Muscle of leg (tissue), 11 donors: Measurements from ENCODE around the gene TMPRSS6. TPM values are rescaled to one million over a fixed set of nuclear protein-coding genes. Genes with fewer than 3 reads are reported as not detected.

Experiments
- DNase-seq: peaks from one replicate; pipeline ENCODE4 v3.0.0; 2013
- H3K27ac ChIP-seq: one replicate; pipeline ENCODE4 v1.5.1; 2013; ENCODE audit warnings: mild to moderate bottlenecking, low read length, control low read depth
- H3K27me3 ChIP-seq: one replicate; pipeline ENCODE4 v1.6.1; 2013; ENCODE audit warnings: low read length; ENCODE audit not compliant: control insufficient read depth, insufficient read depth
- H3K36me3 ChIP-seq: one replicate; pipeline ENCODE4 v1.6.1; 2013; ENCODE audit warnings: low read length; ENCODE audit not compliant: control insufficient read depth, insufficient read depth
- H3K4me1 ChIP-seq: one replicate; pipeline ENCODE4 v1.6.1; 2013; ENCODE audit warnings: low read length; ENCODE audit not compliant: control insufficient read depth, insufficient read depth
- H3K4me3 ChIP-seq: one replicate; pipeline ENCODE4 v1.5.1; 2013; ENCODE audit warnings: low read length, control low read depth
- H3K9me3 ChIP-seq: replicated peaks from 2 replicates; pipeline ENCODE4 v1.6.1; 2013; ENCODE audit warnings: low read depth, low read length; ENCODE audit not compliant: control insufficient read depth
- WGBS: methylation state at CpG from one replicate; pipeline ENCODE4 v1.1.5; 2013; ENCODE audit warnings: missing lambda C conversion rate; ENCODE audit not compliant: insufficient coverage; 5-methylcytosine and 5-hydroxymethylcytosine counted together
- polyA plus RNA-seq, 8 donors: library from polyadenylated mRNA; unstranded; fragments of 120-200 nt; gene quantifications; one replicate each; pipeline versions ENCODE4 v1.2.1 to v1.2.3, GENCODE V29; 2013; ENCODE audit warnings: inconsistent platforms in 1 of 8, low replicate concordance in 1 of 8; ENCODE audit not compliant: insufficient read length in 8 of 8, insufficient read depth in 1 of 8
- total RNA-seq: library from RNA; stranded (reverse); fragments of 120-200 nt; gene quantifications from one replicate; pipeline ENCODE4 v1.2.4, GENCODE V29; 2013

Gene TMPRSS6
- total and polyA plus RNA-seq, 9 donors = 0.04 to 0.18 (median 0.11) TPM; not detected in 1

DNA sequence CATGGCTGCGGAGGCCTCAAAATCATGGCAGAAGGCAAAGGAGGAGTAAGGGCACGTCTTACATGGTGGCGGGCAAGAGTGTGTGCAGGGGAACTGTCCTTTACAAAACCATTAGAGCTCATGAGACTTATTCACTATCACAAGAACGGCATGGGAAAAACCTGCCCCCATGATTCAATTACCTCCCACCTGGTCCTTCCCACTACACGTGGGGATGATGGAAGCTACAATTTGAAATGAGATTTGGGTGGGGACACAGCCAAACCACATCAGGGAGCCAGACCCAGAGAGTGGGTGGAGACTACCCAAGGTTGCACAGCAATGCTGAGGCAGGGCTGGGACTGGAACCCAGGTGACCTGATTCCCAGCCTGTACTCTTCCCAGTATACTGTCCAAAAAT is 8.6 kb upstream of the TMPRSS6 start:
- Histone ChIP-seq H3K27ac (no peak overlapping the region), H3K4me1 (no peaks in the 10 kb centered on the region), H3K4me3 (no peak overlapping the region), H3K36me3 (no peaks in the 10 kb centered on the region), H3K27me3 (peaks cover 7% of the 10 kb centered on the region), H3K9me3 (no peaks in the 10 kb centered on the region)
- no CpG with 5 or more reads among the region's 5 CpGs for WGBS
- no peak for DNase-seq

DNA sequence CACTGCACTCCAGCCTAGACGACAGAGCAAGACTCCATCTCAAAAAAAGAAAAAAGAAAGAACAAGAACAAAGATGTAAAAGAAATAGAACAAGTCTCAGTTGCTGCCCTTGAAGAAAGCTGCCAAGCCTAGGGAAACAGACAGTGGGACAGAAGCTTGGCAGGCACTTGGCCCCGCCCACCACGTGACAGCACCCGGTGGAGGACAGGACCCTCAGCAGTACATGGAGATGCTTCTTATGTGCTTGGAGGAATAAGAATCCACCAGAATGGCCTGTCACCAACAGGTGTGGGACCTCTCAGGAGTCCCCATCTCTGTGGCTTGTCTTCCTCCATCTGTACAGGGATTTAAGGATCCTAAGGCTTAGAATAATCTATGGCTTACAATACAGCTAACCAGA is 7.6 kb upstream of the TMPRSS6 start:
- 22% methylated on average over 3 of the region's 4 CpGs for WGBS
- Histone ChIP-seq H3K27ac (no peak overlapping the region), H3K4me1 (no peaks in the 10 kb centered on the region), H3K36me3 (no peaks in the 10 kb centered on the region), H3K4me3 (no peak overlapping the region), H3K27me3 (peaks cover 7% of the 10 kb centered on the region), H3K9me3 (no peaks in the 10 kb centered on the region)
- no peak for DNase-seq

DNA sequence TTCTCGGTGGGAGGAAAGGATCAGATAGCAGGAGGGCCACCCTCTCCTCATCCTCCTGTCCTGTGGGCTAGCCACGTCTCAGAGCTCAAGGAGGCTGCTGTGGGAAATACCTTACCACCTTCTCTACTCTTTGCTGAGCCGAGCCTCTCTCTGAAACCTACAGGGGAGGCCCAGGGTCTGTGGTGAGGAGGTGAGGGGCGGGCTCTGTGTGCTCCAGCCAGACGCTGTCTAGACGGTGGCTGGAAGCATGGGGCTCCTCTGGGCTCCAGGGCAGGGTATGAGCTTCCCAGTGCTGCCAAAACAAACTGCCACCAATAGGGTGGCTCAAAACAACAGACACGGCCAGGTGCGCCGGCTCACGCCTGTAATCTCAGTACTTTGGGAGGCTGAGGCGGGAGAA is 5.5 kb upstream of the TMPRSS6 start:
- Histone ChIP-seq H3K4me1 (no peaks in the 10 kb centered on the region), H3K27me3 (peaks cover 9% of the 10 kb centered on the region), H3K4me3 (no peak overlapping the region), H3K36me3 (no peaks in the 10 kb centered on the region), H3K27ac (no peak overlapping the region), H3K9me3 (no peaks in the 10 kb centered on the region)
- 45% methylated on average over 3 of the region's 11 CpGs for WGBS
- no peak for DNase-seq

GRCh38 chr22:37113757-37114156 is 4.2 kb upstream of the TMPRSS6 start:
- H3K36me3 ChIP-seq = no peaks in the 10 kb centered on the region
- 64% methylated on average over 6 of the region's 8 CpGs for WGBS
- H3K4me1 ChIP-seq = no peaks in the 10 kb centered on the region
- H3K4me3 ChIP-seq = no peak overlapping the region
- DNase-seq = no peak
- no peak overlapping the region for H3K27ac ChIP-seq
- no peaks in the 10 kb centered on the region for H3K9me3 ChIP-seq
- H3K27me3 ChIP-seq = peaks cover 9% of the 10 kb centered on the region

DNA sequence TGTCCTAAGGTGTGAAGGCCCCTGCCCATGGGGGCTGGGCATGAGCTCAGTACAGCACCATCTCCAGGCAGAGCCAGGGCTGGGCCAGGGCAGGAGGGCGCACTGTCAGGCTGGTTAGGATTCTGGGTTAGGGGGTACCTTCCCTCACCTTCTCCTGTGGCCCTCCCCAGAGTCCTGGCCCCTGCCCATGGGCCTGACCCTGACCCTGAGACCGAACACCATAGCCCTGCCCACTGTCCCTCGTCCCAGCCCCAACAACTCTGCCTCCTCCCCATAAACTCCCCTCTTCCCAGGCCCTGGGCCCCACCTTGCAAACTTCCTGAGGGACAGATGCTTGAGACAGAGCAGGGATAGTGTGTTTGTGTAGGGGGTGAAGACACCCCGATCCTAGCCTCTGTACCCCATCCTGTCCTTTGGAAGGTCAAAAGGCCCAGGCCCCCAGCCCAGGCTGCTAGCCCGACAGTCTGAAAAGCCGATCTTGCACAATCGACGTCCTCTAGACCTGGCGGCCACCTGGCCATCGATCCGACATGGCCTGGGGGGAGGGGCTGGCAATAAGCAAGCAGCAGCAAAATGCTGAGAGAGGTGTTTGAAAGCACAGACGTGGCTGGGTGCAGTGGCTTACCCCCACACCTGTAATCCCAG is 2.7 kb upstream of the TMPRSS6 start:
- no peak overlapping the region for H3K4me3 ChIP-seq
- peaks cover 9% of the 10 kb centered on the region for H3K27me3 ChIP-seq
- no peak for DNase-seq
- no peak overlapping the region for H3K27ac ChIP-seq
- H3K36me3 ChIP-seq = no peaks in the 10 kb centered on the region
- H3K9me3 ChIP-seq = no peaks in the 10 kb centered on the region
- WGBS = 26% methylated on average over 4 of the region's 12 CpGs
- H3K4me1 ChIP-seq = no peaks in the 10 kb centered on the region

- Histone ChIP-seq H3K36me3 (no peaks in the 10 kb centered on the region), H3K4me3 (no peak overlapping the region), H3K9me3 (no peaks in the 10 kb centered on the region), H3K27ac (no peak overlapping the region), H3K27me3 (peaks cover 7% of the 10 kb centered on the region), H3K4me1 (no peaks in the 10 kb centered on the region)
- DNase-seq = no peak
- 85% methylated on average over 13 of the region's 13 CpGs for WGBS
Measured at GRCh38 chr22:37111156-37111717, 1.7 kb upstream of the TMPRSS6 start.

DNA sequence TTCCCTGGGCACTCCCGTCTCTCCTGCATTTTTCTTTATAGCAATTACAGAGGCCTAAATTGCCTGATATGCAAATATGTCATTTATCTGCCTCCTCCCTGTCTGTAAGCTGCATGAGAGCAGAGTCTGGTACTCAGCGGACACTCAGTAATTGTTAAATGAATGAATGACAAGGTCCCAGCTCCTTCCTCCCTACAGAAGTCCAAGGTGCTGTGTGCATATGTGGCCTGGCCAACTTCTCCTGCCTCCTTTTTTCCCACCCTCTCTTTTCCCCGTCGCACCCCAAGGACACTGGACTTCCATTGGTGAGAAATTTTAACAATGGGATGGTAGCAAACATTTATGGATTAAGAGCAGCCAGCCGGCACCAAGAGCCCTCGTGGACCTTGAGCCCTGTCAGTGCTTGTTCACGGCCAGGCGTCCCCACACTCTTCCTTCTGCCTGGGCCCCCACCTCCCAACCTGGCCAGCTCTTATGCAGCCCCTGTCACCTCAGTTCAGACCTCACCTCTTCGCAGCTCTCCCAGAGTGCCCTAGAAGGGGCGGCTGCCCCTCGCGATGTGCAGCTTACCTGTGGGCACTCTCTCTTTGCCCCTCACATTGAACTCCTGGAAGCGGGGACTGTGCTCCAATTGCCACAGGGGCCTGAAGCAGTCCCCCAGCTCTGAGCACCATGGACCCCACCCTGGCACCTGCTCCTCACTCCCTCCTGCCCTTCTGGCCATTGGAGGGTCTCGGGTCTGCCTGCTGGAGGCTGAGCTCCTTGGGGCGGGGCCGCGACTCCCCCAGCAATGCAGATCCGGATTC is 1.5 kb downstream of the TMPRSS6 start:
- Histone ChIP-seq H3K4me3 (no peak overlapping the region), H3K4me1 (peaks cover 3% of the 10 kb centered on the region), H3K36me3 (no peaks in the 10 kb centered on the region), H3K9me3 (no peaks in the 10 kb centered on the region), H3K27me3 (peaks cover 13% of the 10 kb centered on the region), H3K27ac (no peak overlapping the region)
- no peak for DNase-seq
- WGBS = 83% methylated on average over 14 of the region's 18 CpGs

DNA sequence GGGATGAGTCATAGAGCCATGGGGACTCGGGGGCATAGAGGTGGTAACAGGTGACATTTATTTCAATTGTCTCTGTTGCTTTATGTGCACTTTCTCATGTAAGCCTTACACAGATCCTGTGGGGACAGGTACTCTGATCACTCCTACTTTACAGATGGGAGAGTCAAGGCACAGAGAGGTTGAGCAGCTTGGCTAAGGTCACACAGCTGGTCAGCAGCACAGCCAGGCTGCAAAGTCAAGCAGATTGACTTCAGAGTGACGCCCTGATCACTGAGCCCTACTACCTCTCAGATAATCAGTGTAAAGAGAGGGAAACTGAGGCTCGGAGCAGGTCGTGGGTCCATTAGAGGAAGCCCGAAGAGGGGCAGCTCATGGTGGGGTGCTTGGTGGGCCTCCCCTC is 3.5 kb downstream of the TMPRSS6 start:
- H3K9me3 ChIP-seq = no peaks in the 10 kb centered on the region
- DNase-seq = no peak
- no peaks in the 10 kb centered on the region for H3K36me3 ChIP-seq
- H3K27ac ChIP-seq = no peak overlapping the region
- peaks cover 11% of the 10 kb centered on the region for H3K27me3 ChIP-seq
- no CpG with 5 or more reads among the region's 5 CpGs for whole genome bisulfite sequencing
- H3K4me1 ChIP-seq = peaks cover 3% of the 10 kb centered on the region
- H3K4me3 ChIP-seq = no peak overlapping the region

GRCh38 chr22:37105154-37105553 is 4.4 kb downstream of the TMPRSS6 start:
- no peaks in the 10 kb centered on the region for H3K36me3 ChIP-seq
- no peak for DNase-seq
- no peak overlapping the region for H3K27ac ChIP-seq
- no peak overlapping the region for H3K4me3 ChIP-seq
- H3K4me1 ChIP-seq = peaks cover 3% of the 10 kb centered on the region
- peaks cover 12% of the 10 kb centered on the region for H3K27me3 ChIP-seq
- no peaks in the 10 kb centered on the region for H3K9me3 ChIP-seq
- 17% methylated on average over 2 of the region's 7 CpGs for WGBS

GRCh38 chr22:37103656-37104452 is 5.7 kb downstream of the TMPRSS6 start:
- H3K9me3 ChIP-seq = no peaks in the 10 kb centered on the region
- H3K27ac ChIP-seq = no peak overlapping the region
- WGBS = 56% methylated on average over 12 of the region's 14 CpGs
- peaks cover 3% of the 10 kb centered on the region for H3K4me1 ChIP-seq
- peaks cover 12% of the 10 kb centered on the region for H3K27me3 ChIP-seq
- no peak overlapping the region for H3K4me3 ChIP-seq
- DNase-seq = no peak
- no peaks in the 10 kb centered on the region for H3K36me3 ChIP-seq
